H9 (cell line): Measurements from ENCODE around the gene PRAMEF17. TPM values are rescaled to one million over a fixed set of nuclear protein-coding genes. Genes with fewer than 3 reads are reported as not detected.
"Not testable (repeated sequence)": the region's sequence is repeated elsewhere in the genome, so short reads cannot be mapped to it uniquely, and the experiment has no call there.

ENCODE experiments used
- DNase-seq: peaks from one replicate; pipeline ENCODE4 v3.0.0-alpha.2; 2017
- H2AFZ ChIP-seq: one replicate; pipeline ENCODE4 v1.6.1; 2013; ENCODE audit warnings: mild to moderate bottlenecking, low read length, control low read depth, moderate library complexity
- H2AK5ac ChIP-seq: 2 replicates; pipeline ENCODE4 v1.6.1; 2013; ENCODE audit warnings: low read length, control low read depth, mixed read lengths; ENCODE audit not compliant: insufficient read length
- H2BK120ac ChIP-seq: one replicate; pipeline ENCODE4 v1.6.1; 2013; ENCODE audit warnings: low read depth, mild to moderate bottlenecking, low read length, control low read depth, inconsistent platforms; ENCODE audit not compliant: poor library complexity, severe bottlenecking
- H2BK12ac ChIP-seq: 2 replicates; pipeline ENCODE4 v1.6.1; 2013; ENCODE audit warnings: low read length, control low read depth, mixed read lengths, low read depth; ENCODE audit not compliant: insufficient read length
- H2BK15ac ChIP-seq: 2 replicates; pipeline ENCODE4 v1.6.1; 2013; ENCODE audit warnings: low read depth, low read length, control low read depth
- H2BK20ac ChIP-seq: one replicate; pipeline ENCODE4 v1.6.1; 2013; ENCODE audit warnings: low read depth, mild to moderate bottlenecking, low read length, control low read depth, inconsistent platforms; ENCODE audit not compliant: poor library complexity, severe bottlenecking
- H2BK5ac ChIP-seq: 2 replicates; pipeline ENCODE4 v1.6.1; 2013; ENCODE audit warnings: low read length, control low read depth, mixed read lengths; ENCODE audit not compliant: insufficient read length
- H3K14ac ChIP-seq: 2 replicates; pipeline ENCODE4 v1.6.1; 2013; ENCODE audit warnings: low read length, control low read depth; ENCODE audit not compliant: insufficient read depth
- H3K18ac ChIP-seq: 2 replicates; pipeline ENCODE4 v1.6.1; 2013; ENCODE audit warnings: low read depth, mild to moderate bottlenecking, mixed read lengths, low read length, control low read depth; ENCODE audit not compliant: insufficient read length
- H3K23ac ChIP-seq: 2 replicates; pipeline ENCODE4 v1.6.1; 2013; ENCODE audit warnings: low read length, control low read depth, mixed read lengths, low read depth; ENCODE audit not compliant: insufficient read length
- H3K23me2 ChIP-seq: 2 replicates; pipeline ENCODE4 v1.6.1; 2013; ENCODE audit warnings: low read depth, mild to moderate bottlenecking, mixed read lengths, low read length, control low read depth; ENCODE audit not compliant: insufficient read length, poor library complexity, severe bottlenecking
- H3K27ac ChIP-seq: 2 replicates; pipeline ENCODE4 v1.5.1; 2013; ENCODE audit warnings: low read length, control low read depth, mixed read lengths, low read depth; ENCODE audit not compliant: insufficient read length
- H3K27me3 ChIP-seq: 2 replicates; pipeline ENCODE4 v1.6.1; 2013; ENCODE audit warnings: low read length, control low read depth, inconsistent platforms; ENCODE audit not compliant: insufficient read depth
- H3K4ac ChIP-seq: 2 replicates; pipeline ENCODE4 v1.6.1; 2013; ENCODE audit warnings: low read depth, mild to moderate bottlenecking, control low read depth, inconsistent platforms, low read length, moderate library complexity
- H3K4me1 ChIP-seq: 2 replicates; pipeline ENCODE4 v1.6.1; 2013; ENCODE audit warnings: low read length, control low read depth, inconsistent platforms; ENCODE audit not compliant: insufficient read depth
- H3K4me2 ChIP-seq: 2 replicates; pipeline ENCODE4 v1.6.1; 2013; ENCODE audit warnings: low read length, control low read depth, mixed read lengths; ENCODE audit not compliant: insufficient read length, insufficient read depth
- H3K56ac ChIP-seq: 2 replicates; pipeline ENCODE4 v1.6.1; 2013; ENCODE audit warnings: low read depth, mild to moderate bottlenecking, mixed read lengths, low read length, control low read depth; ENCODE audit not compliant: insufficient read length
- H3K79me1 ChIP-seq: 2 replicates; pipeline ENCODE4 v1.6.1; 2013; ENCODE audit warnings: low read depth, mild to moderate bottlenecking, moderate library complexity, low read length, control low read depth, inconsistent platforms; ENCODE audit not compliant: insufficient read depth, poor library complexity, severe bottlenecking
- H3K79me2 ChIP-seq: 2 replicates; pipeline ENCODE4 v1.6.1; 2013; ENCODE audit warnings: low read length, control low read depth, inconsistent platforms; ENCODE audit not compliant: insufficient read depth
- H3K9ac ChIP-seq: 2 replicates; pipeline ENCODE4 v1.6.1; 2013; ENCODE audit warnings: low read length, control low read depth, mixed read lengths; ENCODE audit not compliant: insufficient read length; ENCODE audit errors: extremely low read depth
- H3K9me3 ChIP-seq: one replicate; pipeline ENCODE4 v1.6.1; 2013; ENCODE audit warnings: low read depth, low read length, inconsistent platforms; ENCODE audit not compliant: control insufficient read depth
- H3T11ph ChIP-seq: one replicate; pipeline ENCODE4 v1.6.1; 2013; ENCODE audit warnings: mild to moderate bottlenecking, low read length, control low read depth, inconsistent platforms
- H4K20me1 ChIP-seq: one replicate; pipeline ENCODE4 v1.6.1; 2013; ENCODE audit not compliant: control insufficient read depth, insufficient read length, insufficient read depth
- H4K5ac ChIP-seq: 2 replicates; pipeline ENCODE4 v1.6.1; 2013; ENCODE audit warnings: low read depth, mild to moderate bottlenecking, mixed read lengths, low read length, control low read depth; ENCODE audit not compliant: insufficient read length
- H4K8ac ChIP-seq: replicated peaks from 2 replicates; pipeline ENCODE4 v1.6.1; 2013; ENCODE audit warnings: low read length, control low read depth, mixed read lengths, low read depth; ENCODE audit not compliant: insufficient read length
- H4K91ac ChIP-seq: 2 replicates; pipeline ENCODE4 v1.6.1; 2013; ENCODE audit warnings: low read depth, mild to moderate bottlenecking, moderate library complexity, mixed read lengths, low read length, control low read depth; ENCODE audit not compliant: insufficient read length
- H3K27ac Mint-ChIP-seq, 3 experiments: 2 replicates in 2 of 3; 3 replicates in 1 of 3; pipeline ENCODE4 v1.8.0; 2020 to 2021; ENCODE audit warnings: mixed read lengths in 3 of 3, mild to moderate bottlenecking in 1 of 3, moderate library complexity in 1 of 3
- H3K27me3 Mint-ChIP-seq: 2 replicates; pipeline ENCODE4 v1.8.0; 2021; ENCODE audit warnings: low read depth, mild to moderate bottlenecking, moderate library complexity, mixed read lengths
- H3K36me3 Mint-ChIP-seq, 3 experiments: 2 replicates in 2 of 3; 3 replicates in 1 of 3; pipeline ENCODE4 v1.8.0; 2020 to 2021; ENCODE audit warnings: low read depth in 3 of 3, mixed read lengths in 3 of 3; ENCODE audit not compliant: insufficient read depth in 1 of 3
- H3K4me1 Mint-ChIP-seq, 2 experiments: 2 replicates each; pipeline ENCODE4 v1.8.0; 2020; ENCODE audit warnings: mixed read lengths in 2 of 2
- H3K4me3 Mint-ChIP-seq, 2 experiments: 2 replicates in 1 of 2; 3 replicates in 1 of 2; pipeline ENCODE4 v1.8.0; 2020 to 2021; ENCODE audit warnings: mild to moderate bottlenecking in 2 of 2, mixed read lengths in 2 of 2, moderate library complexity in 1 of 2
- H3K9me3 Mint-ChIP-seq, 2 experiments: 2 replicates in 1 of 2; 3 replicates in 1 of 2; pipeline ENCODE4 v1.8.0; 2020; ENCODE audit warnings: mild to moderate bottlenecking in 2 of 2, mixed read lengths in 2 of 2, moderate library complexity in 1 of 2
- WGBS: extraction: QIAGEN DNeasy Blood & Tissue Kit; methylation state at CpG from one replicate; pipeline ENCODE4 v1.1.7; 2013; ENCODE audit warnings: missing lambda C conversion rate, low lambda C conversion rate, mixed read lengths; ENCODE audit not compliant: insufficient read length; ENCODE audit errors: extremely low coverage; 5-methylcytosine and 5-hydroxymethylcytosine counted together
- total RNA-seq: library from RNA; stranded (reverse); gene quantifications from 2 replicates; pipeline ENCODE4 v1.2.1, GENCODE V29; 2021
- TF ChIP-seq, protein P1 (sequence below): fragments of 200-600 bp; sonication (generic); conservative IDR thresholded peaks from 3 replicates; pipeline ENCODE4 v1.8.0; 2021; ENCODE audit warnings: antibody characterized with exemption, mild to moderate bottlenecking

The PRAMEF17 gene
- total RNA-seq, 1 experiment from 2014 or later, result not detected

- H2BK120ac ChIP-seq, H2BK12ac ChIP-seq, H3K36me3 Mint-ChIP-seq, H3K79me1 ChIP-seq, H3K4me1 ChIP-seq, H3T11ph ChIP-seq, H3K56ac ChIP-seq, H3K79me2 ChIP-seq, H3K4me3 Mint-ChIP-seq, H3K27me3 ChIP-seq, H3K4ac ChIP-seq, H3K27ac Mint-ChIP-seq, H3K23ac ChIP-seq, H4K5ac ChIP-seq, H3K18ac ChIP-seq, H2BK5ac ChIP-seq, H3K9me3 ChIP-seq, H3K27me3 Mint-ChIP-seq, DNase-seq, H2BK15ac ChIP-seq, H2AFZ ChIP-seq, H2AK5ac ChIP-seq, H3K9ac ChIP-seq, H4K91ac ChIP-seq, H3K14ac ChIP-seq, H3K27ac ChIP-seq, H3K23me2 ChIP-seq, H4K20me1 ChIP-seq, H3K4me2 ChIP-seq, H4K8ac ChIP-seq, H2BK20ac ChIP-seq, H3K4me1 Mint-ChIP-seq: not testable (repeated sequence)
- H3K9me3 Mint-ChIP-seq, result peaks cover 18 to 27% of the 10 kb centered on the region in 2 experiments
- no CpG with 5 or more reads among the region's 9 CpGs for WGBS
- TF ChIP-seq, protein P1, sequence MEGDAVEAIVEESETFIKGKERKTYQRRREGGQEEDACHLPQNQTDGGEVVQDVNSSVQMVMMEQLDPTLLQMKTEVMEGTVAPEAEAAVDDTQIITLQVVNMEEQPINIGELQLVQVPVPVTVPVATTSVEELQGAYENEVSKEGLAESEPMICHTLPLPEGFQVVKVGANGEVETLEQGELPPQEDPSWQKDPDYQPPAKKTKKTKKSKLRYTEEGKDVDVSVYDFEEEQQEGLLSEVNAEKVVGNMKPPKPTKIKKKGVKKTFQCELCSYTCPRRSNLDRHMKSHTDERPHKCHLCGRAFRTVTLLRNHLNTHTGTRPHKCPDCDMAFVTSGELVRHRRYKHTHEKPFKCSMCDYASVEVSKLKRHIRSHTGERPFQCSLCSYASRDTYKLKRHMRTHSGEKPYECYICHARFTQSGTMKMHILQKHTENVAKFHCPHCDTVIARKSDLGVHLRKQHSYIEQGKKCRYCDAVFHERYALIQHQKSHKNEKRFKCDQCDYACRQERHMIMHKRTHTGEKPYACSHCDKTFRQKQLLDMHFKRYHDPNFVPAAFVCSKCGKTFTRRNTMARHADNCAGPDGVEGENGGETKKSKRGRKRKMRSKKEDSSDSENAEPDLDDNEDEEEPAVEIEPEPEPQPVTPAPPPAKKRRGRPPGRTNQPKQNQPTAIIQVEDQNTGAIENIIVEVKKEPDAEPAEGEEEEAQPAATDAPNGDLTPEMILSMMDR, result peak; percentile 32; the same call in 2 of the 3 replicates
Measured at GRCh38 chr1:13354475-13354874, 35.0 kb upstream of the PRAMEF17 start.
